Measurements from ENCODE around the gene XXYLT1.
"Not testable (repeated sequence)": the region's sequence is repeated elsewhere in the genome, so short reads cannot be mapped to it uniquely, and the experiment has no call there.

XXYLT1 gene

DNA sequence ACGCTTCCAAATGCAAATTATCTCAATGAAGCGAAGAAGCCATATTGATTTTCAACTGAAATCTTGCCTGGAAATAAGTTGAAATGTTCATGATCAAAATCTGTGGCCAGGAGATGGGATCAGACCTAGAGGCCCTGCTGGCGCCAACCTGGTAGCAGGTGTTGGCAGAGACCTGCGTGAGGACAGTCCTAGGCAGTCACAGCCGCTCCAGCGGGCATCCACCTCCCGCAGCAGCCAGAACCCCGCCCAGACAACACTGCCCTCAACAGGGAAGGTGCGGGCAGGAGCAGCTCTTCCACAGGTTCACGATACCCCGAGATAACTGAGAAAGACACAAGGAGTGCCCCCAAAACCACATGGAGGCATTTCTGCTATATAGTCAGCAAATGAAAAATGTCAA is 145.3 kb downstream of the XXYLT1 start:
- no peak for DNase-seq

DNA sequence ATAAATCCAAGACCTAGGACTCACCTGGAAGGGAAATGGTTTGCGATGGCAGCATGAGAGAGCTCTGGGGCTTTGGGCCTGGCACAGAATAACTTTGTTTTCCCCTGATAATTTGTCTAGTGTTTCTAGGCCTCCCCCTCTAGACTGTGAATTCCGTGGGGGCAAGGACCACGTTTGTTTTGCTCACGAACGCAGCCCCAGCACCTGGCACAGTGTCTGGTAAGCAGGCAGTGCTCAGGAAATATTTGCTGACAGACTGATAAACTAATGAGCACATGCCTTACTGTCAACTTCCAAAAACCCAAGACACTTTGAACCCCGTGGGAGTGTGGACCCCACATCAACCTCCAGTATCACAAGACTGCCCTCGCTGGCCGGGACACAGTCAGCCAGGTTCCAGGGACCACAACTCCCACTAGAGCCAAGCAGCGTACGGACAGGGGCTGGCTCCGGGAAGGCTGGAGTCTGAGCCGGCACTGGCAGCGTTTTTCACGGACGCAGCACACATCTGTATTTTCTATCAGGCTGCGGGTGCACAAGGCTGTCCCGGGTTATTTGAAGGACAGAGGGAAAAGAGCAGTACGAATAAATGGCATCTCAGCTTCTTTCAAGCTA is 146.5 kb downstream of the XXYLT1 start:
- DNase-seq = no peak

DNA sequence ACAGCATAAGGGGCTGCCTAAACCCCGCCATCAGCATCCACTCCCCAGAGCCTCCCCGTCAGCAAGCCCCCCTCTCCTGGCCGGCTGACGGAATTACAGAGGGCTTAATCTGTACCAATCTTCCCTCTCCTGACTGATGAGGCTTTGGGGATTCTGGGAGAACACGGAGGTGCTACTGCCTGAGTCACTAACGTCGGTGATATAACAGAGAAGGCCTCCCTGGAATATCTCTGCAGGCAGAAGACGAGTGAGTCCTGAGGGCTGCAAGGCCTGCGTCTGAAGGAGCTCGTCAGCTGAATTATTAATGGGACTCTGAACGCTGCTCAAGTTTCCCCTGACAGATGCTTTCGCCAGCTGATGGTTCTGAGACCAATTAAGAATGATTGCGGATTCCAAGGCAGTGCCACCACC is 147.7 kb downstream of the XXYLT1 start:
- DNase-seq = no peak

DNA sequence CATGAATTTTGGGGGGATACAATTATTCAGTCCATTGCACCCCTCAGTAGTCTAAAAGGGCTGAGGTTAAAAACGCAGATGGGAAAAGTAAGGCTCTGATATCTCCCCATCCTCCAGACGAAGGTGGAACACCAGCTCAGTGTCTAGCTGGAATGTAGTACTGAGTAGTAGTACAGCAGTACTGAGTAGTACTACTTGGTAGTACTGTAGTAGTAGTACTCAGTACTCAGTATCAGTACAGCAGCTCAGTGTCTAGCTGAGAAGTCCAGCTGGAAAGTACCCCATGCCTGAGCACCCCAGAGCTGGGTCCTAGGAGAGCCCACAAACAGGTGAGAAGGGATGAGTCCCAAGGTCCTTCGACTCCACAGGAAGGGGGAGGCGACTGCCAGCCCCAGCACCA is 148.7 kb downstream of the XXYLT1 start:
- no peak for DNase-seq

DNA sequence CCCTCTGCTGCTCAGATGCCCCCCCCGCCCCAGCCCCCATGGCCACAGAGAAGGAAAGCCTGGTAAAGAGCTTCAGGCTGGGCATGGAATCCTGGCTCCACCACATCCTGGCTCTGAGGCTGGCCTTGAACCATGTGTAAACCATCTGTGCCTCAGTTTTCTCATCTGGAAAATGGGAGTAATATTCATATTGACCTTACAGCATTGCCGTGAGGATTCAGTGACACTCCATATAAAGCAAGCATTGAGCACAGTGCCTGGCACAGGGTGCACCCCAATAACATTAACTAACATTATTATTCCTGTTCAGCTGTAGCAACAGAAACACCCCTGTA is 150.7 kb downstream of the XXYLT1 start:
- no peak for DNase-seq

GRCh38 chr3:195119461-195120266 is 151.3 kb downstream of the XXYLT1 start:
- no peak for DNase-seq

DNA sequence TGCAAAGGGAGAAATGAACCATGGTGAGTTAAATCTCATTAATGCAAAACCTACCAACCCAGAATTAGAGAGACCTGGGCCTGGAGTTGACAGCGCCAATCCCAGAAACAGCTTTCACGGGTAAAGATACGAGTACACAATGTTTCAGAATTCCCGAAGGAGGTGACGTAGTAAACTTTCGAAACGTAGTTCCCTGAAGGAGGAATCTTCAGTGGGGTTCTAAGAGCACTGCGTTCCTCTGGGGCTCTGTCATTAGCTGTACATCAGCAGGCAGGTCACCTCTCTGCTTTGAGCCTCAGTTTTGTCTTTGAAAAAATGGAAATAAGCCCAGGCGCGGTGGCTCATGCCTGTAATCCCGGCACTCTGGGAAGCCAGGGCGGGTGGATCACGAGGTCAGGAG is 152.3 kb downstream of the XXYLT1 start:
- no peak for DNase-seq

DNA sequence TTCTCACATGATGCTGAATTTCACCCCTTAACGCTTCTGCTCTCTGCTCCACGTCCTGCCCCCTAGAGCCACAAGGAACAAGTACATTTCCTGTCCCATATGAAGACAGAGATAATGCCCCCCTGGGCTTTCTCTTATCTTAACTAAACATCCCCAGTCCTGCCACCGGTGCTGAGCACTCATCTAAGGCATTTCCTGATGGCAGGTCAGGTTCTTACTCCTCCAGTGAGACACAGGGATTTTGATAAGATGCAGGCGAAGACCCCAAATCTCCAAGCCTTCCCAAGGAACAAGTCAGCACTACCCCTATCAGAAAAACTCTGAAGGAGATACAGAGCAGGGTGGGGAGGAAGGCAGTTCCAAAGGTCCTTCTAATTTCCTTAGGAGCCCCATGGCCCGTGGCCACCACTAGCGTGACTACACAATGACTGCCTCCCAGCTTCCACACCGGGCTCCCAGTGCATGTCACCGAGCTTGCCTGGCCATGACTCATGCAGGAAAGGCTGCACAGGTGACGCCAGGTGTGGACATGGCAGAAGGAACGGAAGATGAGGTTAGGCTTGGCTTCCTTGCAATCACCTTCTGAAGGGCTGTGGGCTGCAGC is 152.9 kb downstream of the XXYLT1 start:
- DNase-seq = no peak

DNA sequence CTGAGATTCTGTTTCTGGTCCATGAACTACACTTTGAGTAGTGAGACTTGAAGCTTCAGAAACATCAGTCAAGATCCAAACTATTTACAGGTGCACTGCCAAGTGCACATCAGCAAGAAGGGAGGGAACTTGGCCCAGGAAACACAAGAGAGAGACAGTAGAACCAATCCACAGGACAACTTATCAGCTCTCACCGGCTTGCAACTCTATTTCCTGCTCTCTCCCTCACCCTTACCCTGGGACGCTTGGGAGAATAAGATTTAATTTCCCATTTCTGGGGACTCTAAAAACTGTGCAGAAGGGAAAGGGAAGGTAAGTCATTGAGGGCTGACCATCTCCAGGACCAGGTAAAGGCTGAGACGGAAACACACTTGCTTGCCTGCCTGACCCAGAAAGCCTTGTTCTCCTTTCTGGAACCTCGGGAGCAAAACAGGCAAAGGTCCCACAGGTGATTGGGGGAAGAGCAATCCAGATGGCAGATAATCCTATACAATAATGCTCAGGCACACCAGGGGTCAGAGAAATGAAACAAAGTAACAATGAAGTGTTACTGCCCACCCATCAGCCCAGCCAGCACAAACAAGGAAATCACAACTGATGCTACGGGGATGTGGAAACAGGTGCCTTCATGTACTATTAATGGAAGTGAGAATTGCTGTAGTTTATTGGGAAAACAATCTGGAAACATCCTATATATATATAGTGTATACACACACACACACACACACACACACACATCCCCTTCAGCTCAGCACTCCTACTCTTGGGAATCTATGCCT is 154.4 kb downstream of the XXYLT1 start:
- DNase-seq = no peak

- DNase-seq = no peak
Measured at GRCh38 chr3:195115600-195116406, 155.2 kb downstream of the XXYLT1 start.

- DNase-seq = no peak
Measured at GRCh38 chr3:195114786-195115599, 156.0 kb downstream of the XXYLT1 start.

GRCh38 chr3:195113536-195114425 is 157.2 kb downstream of the XXYLT1 start:
- no peak for DNase-seq

- no peak for DNase-seq
Measured at GRCh38 chr3:195113048-195113447, 157.9 kb downstream of the XXYLT1 start.

DNA sequence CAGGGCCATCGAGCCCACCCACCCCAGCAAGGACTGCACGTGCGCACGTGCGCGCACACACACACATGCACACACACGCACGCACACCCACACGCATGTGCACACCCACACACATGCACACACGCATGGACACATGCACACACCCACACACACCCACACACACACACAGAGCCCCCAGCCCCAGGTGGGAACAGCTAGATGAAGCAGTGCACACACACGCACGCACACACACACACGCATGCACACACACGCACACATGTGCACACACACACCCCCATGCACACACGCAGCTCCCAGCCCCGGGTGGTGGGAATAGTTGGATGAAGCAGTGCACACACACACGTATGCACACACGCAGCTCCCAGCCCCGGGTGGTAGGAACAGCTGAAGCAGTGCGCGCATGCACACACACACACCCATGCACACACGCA is 158.6 kb downstream of the XXYLT1 start:
- no peak for DNase-seq

DNA sequence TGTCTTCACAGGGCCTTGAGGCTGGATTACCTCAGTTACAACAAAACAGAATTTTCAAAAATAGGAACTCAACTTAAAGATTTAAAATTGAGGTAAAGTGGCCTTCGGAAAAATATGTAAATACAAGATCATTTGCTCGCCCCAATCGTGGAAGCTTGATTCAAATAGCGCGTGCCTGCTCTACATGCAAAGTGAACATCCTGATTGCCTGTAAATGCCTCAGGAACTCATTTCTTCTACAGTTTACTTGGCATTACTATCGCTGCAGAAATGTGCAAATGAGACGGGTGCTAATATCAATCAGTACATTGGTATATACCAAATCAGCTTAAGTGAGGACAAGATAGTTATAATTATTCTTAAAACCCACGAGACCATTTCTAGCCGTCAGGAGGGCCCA is 159.2 kb downstream of the XXYLT1 start:
- DNase-seq = no peak

DNA sequence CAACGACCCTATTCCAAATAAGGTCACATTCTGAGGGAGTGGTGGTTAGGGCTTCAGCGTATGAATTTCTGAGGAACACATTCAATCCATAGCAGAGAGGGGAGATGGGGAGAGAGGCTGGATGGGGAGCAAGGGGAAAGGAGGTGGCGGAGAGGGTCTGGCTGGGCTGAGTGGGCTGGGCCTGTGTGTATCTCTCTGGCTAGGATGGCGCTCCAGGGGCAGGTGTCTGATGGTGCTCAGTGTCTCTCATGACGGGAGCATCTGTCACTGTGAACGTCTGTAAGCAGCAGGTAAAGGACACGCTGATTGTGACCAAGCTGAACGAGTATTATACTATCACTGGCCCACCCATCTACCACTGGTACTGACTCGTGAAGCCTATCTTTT is 159.6 kb downstream of the XXYLT1 start:
- DNase-seq = no peak

DNA sequence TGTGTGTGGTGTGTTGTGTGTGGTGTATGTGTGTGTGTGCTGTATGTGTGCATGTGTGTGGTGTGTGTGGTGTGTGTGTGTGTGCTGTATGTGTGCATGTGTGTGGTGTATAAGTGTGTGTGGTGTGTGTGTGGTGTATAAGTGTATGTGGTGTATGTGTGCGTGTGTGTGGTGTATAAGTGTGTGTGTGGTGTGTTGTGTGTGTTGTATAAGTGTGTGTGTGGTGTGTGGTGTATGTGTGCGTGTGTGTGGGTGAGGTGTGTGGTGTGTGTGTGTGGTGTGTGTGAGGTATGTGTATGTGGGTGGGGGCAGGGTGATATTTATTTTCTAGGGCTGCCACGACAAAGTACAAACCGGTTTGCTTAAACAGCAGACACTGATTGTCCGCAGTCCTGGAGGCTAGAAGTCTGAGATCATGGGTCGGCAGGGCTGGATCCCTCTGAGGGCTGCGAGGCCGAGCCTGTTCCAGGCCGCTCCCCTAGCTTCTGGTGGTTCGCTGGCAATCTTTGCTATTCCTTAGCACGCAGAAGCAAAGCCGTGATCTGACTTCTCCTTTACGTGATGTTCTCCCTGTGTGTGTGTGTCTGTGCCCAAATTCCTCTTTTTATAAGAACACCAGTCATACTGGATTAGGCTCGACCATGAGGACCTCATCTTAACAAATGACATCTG is 160.2 kb downstream of the XXYLT1 start:
- no peak for DNase-seq

- no peak for DNase-seq
Measured at GRCh38 chr3:195109098-195109657, 161.8 kb downstream of the XXYLT1 start.

GRCh38 chr3:195107593-195107992 is 163.4 kb downstream of the XXYLT1 start:
- no peak for DNase-seq

GRCh38 chr3:195107031-195107430 is 163.9 kb downstream of the XXYLT1 start:
- DNase-seq = not testable (repeated sequence)
